Karpas-422 (cell line): Measurements from ENCODE around the gene KCNJ4. TPM values are rescaled to one million over a fixed set of nuclear protein-coding genes. Genes with fewer than 3 reads are reported as not detected.

Experiments
- DNase-seq: peaks from one replicate; pipeline ENCODE4 v3.0.0-alpha.2; 2015
- H2AFZ ChIP-seq: fragments of 200-600 bp; sonication (generic); 2 replicates; pipeline ENCODE4 v1.6.1; 2014; ENCODE audit warnings: antibody characterized with exemption, low read length, mixed read lengths
- H3K27ac ChIP-seq: fragments of 200-600 bp; sonication (generic); 2 replicates; pipeline ENCODE4 v1.5.1; 2014; ENCODE audit warnings: mild to moderate bottlenecking, low read length, moderate library complexity
- H3K27me3 ChIP-seq: fragments of 200-600 bp; sonication (generic); 2 replicates; pipeline ENCODE4 v1.6.1; 2014; ENCODE audit warnings: low read length, mixed read lengths
- H3K36me3 ChIP-seq: fragments of 200-600 bp; sonication (generic); 2 replicates; pipeline ENCODE4 v1.6.1; 2014; ENCODE audit warnings: low read length, mixed read lengths; ENCODE audit not compliant: insufficient read depth
- H3K4me1 ChIP-seq: fragments of 200-600 bp; sonication (generic); 2 replicates; pipeline ENCODE4 v1.6.1; 2014; ENCODE audit warnings: mild to moderate bottlenecking, low read length, mixed read lengths
- H3K4me2 ChIP-seq: fragments of 200-600 bp; sonication (generic); 2 replicates; pipeline ENCODE4 v1.6.1; 2014; ENCODE audit warnings: low read length, low read depth, mild to moderate bottlenecking; ENCODE audit not compliant: poor library complexity, severe bottlenecking
- H3K4me3 ChIP-seq: fragments of 200-600 bp; sonication (generic); 2 replicates; pipeline ENCODE4 v1.5.1; 2014; ENCODE audit warnings: mild to moderate bottlenecking, antibody characterized with exemption, low read length, mixed read lengths
- H3K79me2 ChIP-seq: fragments of 200-600 bp; sonication (generic); 2 replicates; pipeline ENCODE4 v1.6.1; 2014; ENCODE audit warnings: mild to moderate bottlenecking, low read length, mixed read lengths
- H3K9ac ChIP-seq: fragments of 200-600 bp; sonication (generic); 2 replicates; pipeline ENCODE4 v1.6.0; 2014; ENCODE audit warnings: low read length
- H3K9me2 ChIP-seq: fragments of 200-600 bp; sonication (generic), shearing (Covaris generic); replicated peaks from 2 replicates; pipeline ENCODE4 v1.6.0; 2014; ENCODE audit warnings: mild to moderate bottlenecking, low read length, moderate library complexity; ENCODE audit not compliant: insufficient read depth
- H3K9me3 ChIP-seq: fragments of 300-700, 200-600 bp; sonication (generic); 2 replicates; pipeline ENCODE4 v1.6.1; 2014; ENCODE audit warnings: low read length, mixed read lengths
- H4K20me1 ChIP-seq: fragments of 200-600 bp; sonication (generic); 2 replicates; pipeline ENCODE4 v1.6.1; 2014; ENCODE audit warnings: mild to moderate bottlenecking, antibody characterized with exemption, low read length, low read depth; ENCODE audit not compliant: insufficient read depth
- total RNA-seq: library from RNA; depleted of rRNA; stranded (reverse); fragments of >200 nt; shearing (Covaris generic); gene quantifications from 2 replicates; pipeline ENCODE4 v1.2.3, GENCODE V29; 2014; ENCODE audit warnings: low replicate concordance

KCNJ4 gene
- total RNA-seq, 1 experiment from 2014 or later = not detected

DNA sequence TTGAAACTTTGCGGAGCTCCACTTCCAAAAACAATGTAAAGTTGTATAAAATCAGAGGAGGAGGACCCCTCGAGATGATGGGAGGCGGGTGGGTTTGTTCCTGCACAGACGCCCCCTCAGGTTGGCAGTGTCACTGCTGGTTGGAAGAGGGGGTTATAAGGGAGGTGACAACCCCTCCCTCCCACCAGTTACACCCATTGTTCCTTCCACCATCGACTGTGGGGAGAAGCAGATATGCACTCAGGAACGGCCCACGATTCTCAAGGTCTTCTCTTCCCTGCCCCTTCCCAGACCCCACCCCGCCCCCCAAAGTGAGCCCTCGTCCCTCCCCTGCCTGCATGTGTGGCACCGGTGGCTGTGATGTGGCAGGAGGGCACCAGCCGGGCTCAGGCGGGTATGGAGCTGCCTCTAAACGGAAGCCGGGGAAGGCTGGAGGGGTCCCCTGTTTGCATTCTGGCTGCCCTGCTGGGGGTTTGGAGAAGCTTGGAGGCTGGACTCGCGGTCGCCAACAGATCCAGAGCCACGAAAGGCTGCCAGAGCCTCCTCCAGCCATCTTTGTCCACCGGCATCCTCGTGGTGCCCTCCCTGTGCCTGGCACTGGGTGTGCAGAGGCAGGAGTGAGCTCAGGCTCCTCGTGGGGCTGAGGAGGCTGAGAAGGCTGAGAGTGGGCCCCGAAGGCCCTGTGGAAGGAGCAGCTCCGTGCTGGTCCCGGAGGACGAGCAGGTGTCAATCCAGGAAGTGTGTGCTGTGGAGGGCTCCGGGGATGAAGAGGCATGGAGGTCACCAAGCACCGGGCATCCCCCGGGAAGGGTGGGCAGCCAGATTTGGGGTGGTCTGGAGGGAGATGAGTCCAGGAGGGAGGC, 13.7 kb upstream of the KCNJ4 start:
- H2AFZ ChIP-seq = no peak overlapping the region
- H3K4me1 ChIP-seq = no peaks in the 10 kb centered on the region
- no peaks in the 10 kb centered on the region for H3K79me2 ChIP-seq
- H3K9ac ChIP-seq = no peak overlapping the region
- no peaks in the 10 kb centered on the region for H3K27me3 ChIP-seq
- H3K4me2 ChIP-seq = no peak overlapping the region
- H3K9me2 ChIP-seq = no peaks in the 10 kb centered on the region
- H3K4me3 ChIP-seq = no peak overlapping the region
- DNase-seq = no peak
- H3K9me3 ChIP-seq = no peaks in the 10 kb centered on the region
- no peaks in the 10 kb centered on the region for H4K20me1 ChIP-seq
- no peak overlapping the region for H3K27ac ChIP-seq
- H3K36me3 ChIP-seq = no peaks in the 10 kb centered on the region

- no peak for DNase-seq
- no peaks in the 10 kb centered on the region for H3K9me2 ChIP-seq
- H3K79me2 ChIP-seq = no peaks in the 10 kb centered on the region
- H3K9ac ChIP-seq = no peak within 1 kb of the TSS
- H3K4me3 ChIP-seq = no peak within 1 kb of the TSS
- no peaks in the 10 kb centered on the region for H3K36me3 ChIP-seq
- no peak within 1 kb of the TSS for H3K4me2 ChIP-seq
- H4K20me1 ChIP-seq = no peaks in the 10 kb centered on the region
- H3K4me1 ChIP-seq = no peaks in the 10 kb centered on the region
- no peak within 1 kb of the TSS for H2AFZ ChIP-seq
- H3K9me3 ChIP-seq = no peaks in the 10 kb centered on the region
- H3K27ac ChIP-seq = no peak within 1 kb of the TSS
- H3K27me3 ChIP-seq = no peaks in the 10 kb centered on the region
Measured at GRCh38 chr22:38467904-38468442, 13.0 kb upstream of the KCNJ4 start, which contains the start of gene KDELR3. KDELR3 (plus strand) TSS chr22:38468096; CDS start chr22:38468234, 138 bp downstream.

- H3K27me3 ChIP-seq = no peaks in the 10 kb centered on the region
- no peaks in the 10 kb centered on the region for H4K20me1 ChIP-seq
- H3K4me1 ChIP-seq = no peaks in the 10 kb centered on the region
- no peak overlapping the region for H3K27ac ChIP-seq
- no peaks in the 10 kb centered on the region for H3K79me2 ChIP-seq
- no peak overlapping the region for H3K4me3 ChIP-seq
- no peaks in the 10 kb centered on the region for H3K9me3 ChIP-seq
- no peaks in the 10 kb centered on the region for H3K9me2 ChIP-seq
- H3K9ac ChIP-seq = no peak overlapping the region
- DNase-seq = no peak
- no peak overlapping the region for H3K4me2 ChIP-seq
- no peaks in the 10 kb centered on the region for H3K36me3 ChIP-seq
- H2AFZ ChIP-seq = no peak overlapping the region
Measured at GRCh38 chr22:38467438-38467903, 12.5 kb upstream of the KCNJ4 start.

DNA sequence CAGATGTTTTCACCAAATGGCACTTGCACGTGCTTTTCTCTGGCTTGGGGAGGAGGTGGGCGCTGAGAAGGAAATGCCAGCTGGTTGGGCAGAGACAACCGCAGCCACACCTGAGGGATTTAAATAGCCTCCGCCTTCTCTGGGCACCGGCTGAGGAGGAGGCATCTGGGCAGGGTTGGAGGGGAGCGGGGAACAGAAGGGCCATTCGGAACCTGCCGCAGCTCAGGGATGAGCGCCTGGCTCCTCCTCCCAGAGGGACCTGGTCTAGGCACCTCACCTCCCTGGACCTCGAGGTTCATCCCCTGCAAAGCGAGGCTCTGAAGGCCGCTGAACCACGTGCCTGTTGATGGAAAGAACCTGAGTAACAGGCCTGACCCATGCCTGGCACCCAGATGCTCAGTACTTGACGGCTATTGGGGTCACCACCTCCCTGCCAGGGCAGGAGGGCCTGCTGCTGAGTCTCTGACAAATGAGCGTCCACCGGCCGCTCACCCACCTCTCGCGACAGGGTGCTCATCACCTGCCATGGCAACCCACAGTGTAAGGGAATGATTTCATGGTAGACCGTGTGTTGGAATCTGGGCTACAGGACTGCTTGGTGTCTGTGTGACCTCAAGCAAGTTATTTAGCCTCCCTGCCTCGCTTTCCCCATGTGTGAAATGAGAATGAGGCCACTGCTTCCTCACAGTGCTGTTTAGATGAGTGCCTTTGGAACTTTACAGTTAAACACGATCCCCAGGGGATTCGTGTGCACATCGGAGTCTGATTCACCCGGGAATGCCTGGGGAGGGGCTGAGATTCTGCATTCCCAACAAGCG, 10.9 kb upstream of the KCNJ4 start:
- no peaks in the 10 kb centered on the region for H3K27me3 ChIP-seq
- no peaks in the 10 kb centered on the region for H3K36me3 ChIP-seq
- H2AFZ ChIP-seq = no peak overlapping the region
- no peaks in the 10 kb centered on the region for H3K9me3 ChIP-seq
- no peak overlapping the region for H3K27ac ChIP-seq
- H3K9ac ChIP-seq = no peak overlapping the region
- no peak overlapping the region for H3K4me2 ChIP-seq
- H3K79me2 ChIP-seq = no peaks in the 10 kb centered on the region
- H4K20me1 ChIP-seq = no peaks in the 10 kb centered on the region
- H3K4me3 ChIP-seq = no peak overlapping the region
- H3K4me1 ChIP-seq = no peaks in the 10 kb centered on the region
- no peaks in the 10 kb centered on the region for H3K9me2 ChIP-seq
- DNase-seq = no peak

- Histone ChIP-seq H3K36me3 (no peaks in the 10 kb centered on the region), H3K4me1 (no peaks in the 10 kb centered on the region), H3K27ac (no peak overlapping the region), H3K27me3 (no peaks in the 10 kb centered on the region), H4K20me1 (no peaks in the 10 kb centered on the region), H3K4me2 (no peak overlapping the region), H2AFZ (no peak overlapping the region), H3K79me2 (no peaks in the 10 kb centered on the region), H3K4me3 (no peak overlapping the region), H3K9ac (no peak overlapping the region), H3K9me2 (no peaks in the 10 kb centered on the region), H3K9me3 (no peaks in the 10 kb centered on the region)
- no peak for DNase-seq
Measured at GRCh38 chr22:38464992-38465672, 10.1 kb upstream of the KCNJ4 start.

- Histone ChIP-seq H3K9me3 (no peaks in the 10 kb centered on the region), H3K4me1 (no peaks in the 10 kb centered on the region), H4K20me1 (no peaks in the 10 kb centered on the region), H2AFZ (no peak overlapping the region), H3K36me3 (no peaks in the 10 kb centered on the region), H3K4me2 (no peak overlapping the region), H3K79me2 (no peaks in the 10 kb centered on the region), H3K27me3 (no peaks in the 10 kb centered on the region), H3K9ac (no peak overlapping the region), H3K27ac (no peak overlapping the region), H3K4me3 (no peak overlapping the region), H3K9me2 (no peaks in the 10 kb centered on the region)
- no peak for DNase-seq
Measured at GRCh38 chr22:38462960-38463784, 8.2 kb upstream of the KCNJ4 start.

GRCh38 chr22:38461414-38462081, 6.5 kb upstream of the KCNJ4 start:
- Histone ChIP-seq H3K27me3 (no peaks in the 10 kb centered on the region), H3K27ac (no peak overlapping the region), H3K9ac (no peak overlapping the region), H4K20me1 (no peaks in the 10 kb centered on the region), H3K4me1 (no peaks in the 10 kb centered on the region), H2AFZ (no peak overlapping the region), H3K9me3 (no peaks in the 10 kb centered on the region), H3K79me2 (no peaks in the 10 kb centered on the region), H3K9me2 (no peaks in the 10 kb centered on the region), H3K4me3 (no peak overlapping the region), H3K36me3 (no peaks in the 10 kb centered on the region), H3K4me2 (no peak overlapping the region)
- no peak for DNase-seq
